G401.6 (cell line): ENCODE measurements around the gene SIGLEC10.

Experiments
- FAIRE-seq: peaks from 2 replicates; lab custom pipeline; 2012; peaks lifted over from hg19 to GRCh38; lab: Jason Lieb, UNC

The SIGLEC10 gene

DNA sequence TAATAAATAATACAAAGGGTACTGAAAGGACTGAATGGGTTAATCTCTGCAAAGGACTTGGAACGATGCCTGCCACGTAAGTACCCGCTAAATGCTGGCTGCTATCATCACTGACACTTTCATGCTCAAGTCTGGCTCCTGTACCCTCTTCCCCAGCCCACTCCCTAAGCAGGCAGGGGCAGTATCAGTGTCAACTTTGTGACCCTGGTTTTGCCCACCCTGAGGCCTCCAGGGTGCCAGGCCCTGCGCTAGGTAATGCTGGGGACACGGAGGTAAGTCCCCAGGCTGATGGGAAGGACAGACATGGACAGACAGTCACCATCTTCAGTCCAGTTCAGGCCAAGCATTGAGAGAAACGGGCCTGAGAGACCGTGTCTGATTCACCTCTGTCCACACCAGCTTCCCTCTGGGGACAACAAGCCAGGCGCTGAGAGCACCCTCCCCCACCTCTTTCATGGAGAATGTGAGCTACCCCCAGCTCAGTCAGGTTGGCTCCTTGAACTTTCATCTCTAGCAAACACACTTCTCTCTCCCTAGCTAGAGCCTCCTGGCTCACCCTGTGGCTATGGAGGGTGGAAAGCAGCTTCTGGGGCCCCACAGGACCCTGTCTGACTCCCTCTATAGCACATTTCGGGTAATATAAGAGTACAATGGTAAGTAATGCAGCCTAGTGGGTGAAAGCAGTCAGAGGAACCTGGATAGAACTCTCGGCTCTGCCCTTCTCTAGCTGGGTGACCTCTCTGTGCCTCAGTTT is 52.1 kb downstream of the SIGLEC10 start:
- FAIRE-seq: no peak

DNA sequence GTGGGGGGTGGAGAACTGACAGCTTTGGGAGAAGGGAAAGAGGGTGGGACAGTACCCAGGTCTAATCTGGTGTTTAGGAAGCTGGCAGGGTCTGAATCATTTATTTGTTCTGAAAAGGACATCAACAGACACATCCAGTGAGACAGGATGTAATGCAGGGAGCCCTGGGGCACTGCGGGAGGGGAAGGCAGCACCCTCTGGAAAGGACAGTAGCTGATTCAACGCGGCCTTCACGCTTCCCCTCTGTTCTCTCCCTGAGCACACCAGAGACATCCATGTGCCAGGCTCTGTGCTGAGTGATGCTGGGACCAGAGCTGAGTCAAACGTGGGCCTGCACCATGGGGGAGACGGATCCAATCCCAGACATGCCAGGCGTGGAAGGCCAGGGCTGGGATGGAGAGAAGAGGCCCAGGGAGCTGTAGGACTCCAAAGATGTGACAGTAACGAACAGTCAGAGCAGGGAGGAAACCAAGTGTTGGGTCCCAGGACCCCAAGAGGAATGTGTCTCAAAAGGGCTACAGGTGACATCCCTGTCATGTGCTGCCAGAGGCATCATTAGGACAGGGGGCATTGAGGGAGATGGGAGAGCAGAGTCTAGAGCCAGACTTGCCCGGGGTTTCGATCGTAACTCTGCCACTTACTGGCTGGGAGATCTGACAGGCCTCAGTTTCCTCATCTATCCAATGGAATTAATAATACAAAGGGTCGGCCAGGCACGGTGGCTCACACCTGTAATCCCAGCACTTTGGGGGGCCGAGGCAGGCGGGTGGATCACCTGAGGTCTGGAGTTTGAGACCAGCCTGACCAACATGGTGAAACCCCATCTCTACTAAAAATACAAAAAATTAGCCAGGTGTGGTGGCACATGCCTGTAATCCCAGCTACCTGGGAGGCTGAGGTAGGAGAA is 53.0 kb downstream of the SIGLEC10 start:
- FAIRE-seq: no peak

DNA sequence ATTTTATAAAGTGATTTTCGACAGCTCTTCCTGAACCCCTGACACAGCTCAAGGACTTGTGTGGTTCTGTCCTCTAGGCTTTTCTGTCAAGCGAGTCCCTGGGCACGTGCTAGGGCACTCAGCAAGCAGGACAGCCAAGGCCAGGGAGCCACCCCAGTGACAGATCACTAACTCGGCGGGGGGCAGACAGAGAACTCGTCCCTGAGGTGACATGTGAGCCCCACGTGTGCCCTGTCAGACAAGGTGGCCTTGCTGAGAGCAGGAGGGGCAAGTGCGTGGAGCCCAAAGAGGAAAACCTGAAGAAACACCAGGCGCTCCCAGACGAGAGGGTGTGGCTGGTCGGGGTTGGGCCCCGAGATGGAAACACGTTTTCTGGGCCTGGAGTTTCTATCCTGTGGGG is 56.2 kb downstream of the SIGLEC10 start:
- no peak for FAIRE-seq
